ENCODE measurements around the gene ARX.

Gene ARX

GRCh38 chrX:25015486-25016360 is at the start of gene ARX:
TSS of gene ARX (minus strand) at chrX:25015965. CDS start at chrX:25015737, 228 bp downstream.
- no peak for DNase-seq

GRCh38 chrX:25059273-25059672 is 43.5 kb upstream of the ARX start:
- no peak for DNase-seq

GRCh38 chrX:25052798-25053534 is 37.2 kb upstream of the ARX start:
- DNase-seq = no peak

- no peak for DNase-seq
Observed at GRCh38 chrX:25049971-25050370, 34.2 kb upstream of the ARX start.

GRCh38 chrX:25049357-25049756 is 33.6 kb upstream of the ARX start:
- DNase-seq = no peak

- no peak for DNase-seq
Observed at GRCh38 chrX:25048178-25048577, 32.4 kb upstream of the ARX start.

- no peak for DNase-seq
Observed at GRCh38 chrX:25043192-25043591, 27.4 kb upstream of the ARX start.

- DNase-seq = no peak
Observed at GRCh38 chrX:25039036-25039435, 23.3 kb upstream of the ARX start.

- DNase-seq = no peak
Observed at GRCh38 chrX:25034889-25035288, 19.1 kb upstream of the ARX start.

- DNase-seq = no peak
Observed at GRCh38 chrX:25029288-25029825, 13.6 kb upstream of the ARX start.

GRCh38 chrX:25028726-25029125 is 13.0 kb upstream of the ARX start:
- DNase-seq = no peak

- DNase-seq = no peak
Observed at GRCh38 chrX:25026576-25026975, 10.8 kb upstream of the ARX start.

- no peak for DNase-seq
Observed at GRCh38 chrX:25025615-25026014, 9.8 kb upstream of the ARX start.

- no peak for DNase-seq
Observed at GRCh38 chrX:25023908-25024307, 8.1 kb upstream of the ARX start.

- DNase-seq = no peak
Observed at GRCh38 chrX:25022499-25023325, 6.9 kb upstream of the ARX start.

GRCh38 chrX:25020905-25021449 is 5.2 kb upstream of the ARX start:
- DNase-seq = peak; percentile 8

GRCh38 chrX:25020391-25020904 is 4.7 kb upstream of the ARX start:
- DNase-seq = no peak

GRCh38 chrX:25019707-25020390 is 4.1 kb upstream of the ARX start:
- DNase-seq = no peak

- no peak for DNase-seq
Observed at GRCh38 chrX:25018682-25019081, 2.9 kb upstream of the ARX start.

GRCh38 chrX:25017667-25018247 is 2.0 kb upstream of the ARX start:
- no peak for DNase-seq

- no peak for DNase-seq
Observed at GRCh38 chrX:25016938-25017598, 1.3 kb upstream of the ARX start.
